AG04449 (cell line): ENCODE measurements around the gene SMC1B.

Source experiments
- CTCF ChIA-PET: fragments of 350-600 bp; formaldehyde crosslinking; extraction: SDS; loops from one replicate; lab custom pipeline; 2021; ENCODE audit warnings: antibody characterized with exemption; lab: Yijun Ruan, JAX
- POLR2A ChIA-PET: fragments of 400-600, 350-600 bp; formaldehyde crosslinking; extraction: SDS; loops from one replicate; lab custom pipeline; 2020; ENCODE audit warnings: antibody characterized with exemption, inconsistent platforms; lab: Yijun Ruan, JAX
- DNase-seq: peaks from one replicate; pipeline ENCODE4 v3.0.0-alpha.2; 2010; ENCODE audit warnings: low read depth, low spot score
- H3K4me3 ChIP-seq: 2 replicates; pipeline ENCODE4 v1.5.1; 2011; ENCODE audit warnings: low read depth, mild to moderate bottlenecking, control low read depth, low read length
- TF ChIP-seq, protein P1 (sequence below): IDR thresholded peaks from one replicate; pipeline ENCODE4 v1.5.1; 2011; ENCODE audit warnings: mild to moderate bottlenecking, moderate library complexity, low read length, control low read depth, inconsistent platforms; ENCODE audit not compliant: insufficient read depth; ENCODE audit errors: missing control alignments

Gene SMC1B

DNA sequence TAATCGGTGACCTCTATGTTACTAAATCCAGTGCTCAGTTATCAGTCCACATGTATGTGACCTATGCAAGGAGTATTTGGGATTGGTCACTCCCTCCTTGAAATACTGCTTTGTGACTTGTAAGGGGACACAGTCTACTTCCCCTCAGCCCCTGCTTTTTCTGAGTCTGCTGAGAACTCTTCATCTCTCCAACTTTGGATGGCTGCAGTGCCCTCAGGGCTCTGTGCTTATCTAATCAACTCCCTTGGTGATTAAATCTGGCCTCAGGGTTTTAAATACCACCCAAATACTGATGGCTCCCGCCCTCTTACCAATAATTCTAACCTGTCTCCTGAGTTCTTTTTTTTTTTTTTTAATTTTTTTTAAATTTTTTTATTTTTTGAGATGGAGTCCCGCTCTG lies 63.5 kb downstream of the SMC1B start:
- TF ChIP-seq, protein P1, sequence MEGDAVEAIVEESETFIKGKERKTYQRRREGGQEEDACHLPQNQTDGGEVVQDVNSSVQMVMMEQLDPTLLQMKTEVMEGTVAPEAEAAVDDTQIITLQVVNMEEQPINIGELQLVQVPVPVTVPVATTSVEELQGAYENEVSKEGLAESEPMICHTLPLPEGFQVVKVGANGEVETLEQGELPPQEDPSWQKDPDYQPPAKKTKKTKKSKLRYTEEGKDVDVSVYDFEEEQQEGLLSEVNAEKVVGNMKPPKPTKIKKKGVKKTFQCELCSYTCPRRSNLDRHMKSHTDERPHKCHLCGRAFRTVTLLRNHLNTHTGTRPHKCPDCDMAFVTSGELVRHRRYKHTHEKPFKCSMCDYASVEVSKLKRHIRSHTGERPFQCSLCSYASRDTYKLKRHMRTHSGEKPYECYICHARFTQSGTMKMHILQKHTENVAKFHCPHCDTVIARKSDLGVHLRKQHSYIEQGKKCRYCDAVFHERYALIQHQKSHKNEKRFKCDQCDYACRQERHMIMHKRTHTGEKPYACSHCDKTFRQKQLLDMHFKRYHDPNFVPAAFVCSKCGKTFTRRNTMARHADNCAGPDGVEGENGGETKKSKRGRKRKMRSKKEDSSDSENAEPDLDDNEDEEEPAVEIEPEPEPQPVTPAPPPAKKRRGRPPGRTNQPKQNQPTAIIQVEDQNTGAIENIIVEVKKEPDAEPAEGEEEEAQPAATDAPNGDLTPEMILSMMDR, result no peak
- H3K4me3 ChIP-seq, result no peak overlapping the region
- CTCF ChIA-PET, result no interaction called here
- DNase-seq, result no peak
- POLR2A ChIA-PET, result no interaction called here

DNA sequence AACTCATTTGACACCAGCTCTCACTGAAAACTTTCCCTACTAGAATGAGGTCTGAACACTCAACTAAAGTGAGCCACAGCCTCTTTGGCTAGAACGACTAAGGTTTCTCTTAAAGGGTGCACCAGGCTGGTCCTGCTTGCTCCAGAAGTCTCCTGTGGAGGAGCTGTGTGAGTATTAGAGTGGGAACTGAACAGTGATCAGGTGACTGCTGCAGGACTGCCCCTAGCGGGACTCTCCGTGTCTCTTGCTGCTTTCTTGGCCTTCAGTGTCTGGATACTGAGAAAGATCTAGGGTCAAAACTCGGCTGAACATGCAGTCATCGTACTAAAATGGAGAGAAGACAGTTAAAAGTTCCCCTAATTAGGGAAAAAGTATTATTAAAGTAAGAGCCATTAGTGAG lies 69.1 kb downstream of the SMC1B start:
- TF ChIP-seq, protein P1, result no peak

DNA sequence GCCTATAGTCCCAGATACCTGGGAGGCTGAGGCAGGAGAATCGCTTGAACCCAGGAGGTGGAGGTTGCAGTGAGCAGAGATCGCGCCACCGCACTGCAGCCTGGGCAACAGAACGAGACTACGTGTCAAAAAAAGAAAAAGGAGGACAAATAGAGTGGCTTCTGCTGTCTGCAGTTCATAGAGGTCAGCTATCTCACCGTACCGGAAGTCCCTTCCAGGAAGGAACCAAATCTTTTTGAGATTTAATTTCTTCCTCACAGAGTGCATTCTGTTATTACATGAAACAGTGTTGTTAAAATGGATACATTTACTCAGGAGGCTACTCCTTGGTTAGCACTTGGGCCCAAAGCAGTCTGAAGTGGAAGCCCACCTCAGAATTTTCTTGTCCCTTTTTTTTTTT lies 70.3 kb downstream of the SMC1B start:
- POLR2A ChIA-PET, result no interaction called here
- TF ChIP-seq, protein P1, result no peak
- H3K4me3 ChIP-seq, result no peak overlapping the region
- CTCF ChIA-PET, result no interaction called here
- no peak for DNase-seq

More for the DNA sequence above, 69.1 kb downstream of the SMC1B start:
- DNase-seq, result no peak
- ChIA-PET CTCF (no interaction called here), POLR2A (no interaction called here)
- H3K4me3 ChIP-seq, result no peak overlapping the region

DNA sequence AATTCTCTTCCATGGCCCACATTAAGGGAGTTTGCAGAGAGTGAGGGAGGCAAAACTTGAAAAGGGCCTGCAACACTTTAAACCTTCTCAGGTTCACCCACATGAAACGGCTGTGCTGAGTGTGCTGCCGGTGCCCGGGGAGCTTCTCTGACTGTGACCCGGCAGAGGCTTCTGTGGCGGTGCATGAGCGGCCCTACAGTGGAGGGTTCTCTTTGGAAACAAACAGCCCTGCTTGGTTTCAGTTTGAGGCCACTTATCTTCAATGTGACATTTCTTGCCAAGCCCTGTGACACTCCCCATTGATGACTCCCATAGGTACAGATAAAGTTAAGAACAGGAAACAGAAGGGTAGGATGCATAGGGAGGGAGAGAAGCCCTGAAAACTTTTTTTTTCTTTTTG lies 71.9 kb downstream of the SMC1B start:
- POLR2A ChIA-PET, result no interaction called here
- DNase-seq, result no peak
- TF ChIP-seq, protein P1, result no peak
- no peak overlapping the region for H3K4me3 ChIP-seq
- CTCF ChIA-PET, result interaction anchor here (0.7 kb wide), 1 partner anchor 12 kb away, joined by 3 read pairs; no protein-coding TSS in a partner anchor

DNA sequence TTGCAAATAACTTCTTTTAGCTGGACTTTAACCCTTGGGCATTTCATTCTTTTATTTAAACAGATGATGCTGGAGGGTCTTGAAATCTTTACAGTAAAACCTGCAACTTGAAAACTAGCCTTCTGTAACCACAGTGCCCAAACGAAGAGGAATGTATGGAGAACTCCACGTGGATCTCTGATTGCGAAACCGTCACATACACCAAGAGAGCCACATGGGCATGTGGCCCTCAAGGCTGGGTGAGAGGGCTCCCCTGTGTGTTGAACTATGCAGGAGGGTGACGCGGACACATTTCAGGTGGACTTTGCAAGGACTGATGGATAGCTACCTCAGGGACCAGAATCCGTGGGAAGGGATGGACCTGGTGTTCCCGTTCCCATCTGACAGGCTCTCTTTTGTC lies 73.1 kb downstream of the SMC1B start:
- no peak overlapping the region for H3K4me3 ChIP-seq
- CTCF ChIA-PET, result no interaction called here
- TF ChIP-seq, protein P1, result no peak
- POLR2A ChIA-PET, result no interaction called here
- DNase-seq, result no peak

DNA sequence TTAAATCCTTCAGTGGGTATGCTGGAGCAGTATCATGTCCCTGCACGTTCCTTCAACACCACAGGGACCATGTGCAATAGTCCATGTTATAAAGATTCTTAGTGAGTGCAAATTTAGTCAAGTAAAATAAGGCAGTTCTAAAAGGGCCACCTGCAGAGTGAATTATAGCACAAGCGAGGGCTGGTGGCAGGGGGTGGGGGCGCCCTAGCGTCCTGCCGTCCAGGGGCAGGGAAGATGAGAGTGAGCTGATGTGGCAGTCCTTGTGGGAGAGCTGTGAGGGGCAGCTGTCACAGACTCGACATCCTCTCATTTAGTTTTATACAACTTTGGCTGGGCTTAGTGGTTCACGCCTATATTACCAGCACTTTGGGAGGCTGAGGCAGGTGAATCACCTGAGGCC lies 74.6 kb downstream of the SMC1B start:
- CTCF ChIA-PET, result no interaction called here
- TF ChIP-seq, protein P1, result no peak
- DNase-seq, result no peak
- POLR2A ChIA-PET, result no interaction called here
- no peak overlapping the region for H3K4me3 ChIP-seq
